HFF-Myc (cell line): ENCODE data around the gene GUSB.
A peak's percentile ranks its signal among the peaks of the same experiment; 100 is the strongest.

Experiments used
- DNase-seq: peaks from one replicate; pipeline ENCODE4 v3.0.0-alpha.2; 2011; ENCODE audit warnings: low read depth; ENCODE audit errors: extremely low read depth
- H3K4me3 ChIP-seq: replicated peaks from 2 replicates; pipeline ENCODE4 v1.5.1; 2011; ENCODE audit warnings: low read depth, mild to moderate bottlenecking, control low read depth, low read length
- TF ChIP-seq, protein P1 (sequence below): IDR thresholded peaks from 2 replicates; pipeline ENCODE4 v1.5.1; 2012; ENCODE audit warnings: mild to moderate bottlenecking, low read depth, low read length, control low read depth; ENCODE audit errors: missing control alignments

GUSB gene

DNA sequence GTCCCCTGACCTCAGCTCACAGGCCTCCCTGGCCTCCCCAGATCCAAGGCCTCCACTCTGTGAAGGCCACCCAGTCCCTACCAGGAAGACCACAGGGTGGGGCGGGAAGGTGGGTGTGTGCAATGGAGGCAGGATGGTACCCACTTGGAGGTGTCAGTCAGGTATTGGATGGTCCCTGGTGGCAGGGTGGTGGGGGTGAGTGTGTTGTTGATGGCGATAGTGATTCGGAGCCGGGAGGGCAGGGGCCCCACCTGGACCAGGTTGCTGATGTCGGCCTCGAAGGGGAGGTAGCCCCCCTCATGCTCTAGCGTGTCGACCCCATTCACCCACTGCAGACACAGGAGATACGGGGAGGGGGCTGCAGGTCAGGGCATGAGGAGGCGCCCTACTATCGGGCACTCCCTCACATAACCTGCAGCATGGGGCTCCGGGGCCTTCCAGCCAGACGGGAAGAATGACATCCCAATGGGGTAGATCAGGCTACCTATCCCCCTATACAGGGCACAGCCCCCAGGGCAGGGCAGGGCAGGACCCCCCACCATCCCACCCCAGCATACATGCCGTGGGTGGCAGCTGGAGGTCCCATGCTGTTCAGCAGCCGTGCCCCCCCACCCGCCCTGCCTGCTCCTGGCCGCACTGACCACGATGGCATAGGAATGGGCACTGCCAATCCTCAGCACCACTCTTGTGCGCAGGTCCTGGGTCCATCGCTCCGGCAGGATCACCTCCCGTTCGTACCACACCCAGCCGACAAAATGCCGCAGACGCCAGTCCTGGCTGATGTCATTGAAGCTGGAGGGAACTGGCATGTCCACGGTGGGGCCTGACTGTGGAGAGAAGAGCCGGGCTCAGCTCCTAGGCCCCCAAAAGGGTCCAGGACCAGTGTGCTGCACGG is 2.2 kb downstream of the GUSB start:
- TF ChIP-seq, protein P1, sequence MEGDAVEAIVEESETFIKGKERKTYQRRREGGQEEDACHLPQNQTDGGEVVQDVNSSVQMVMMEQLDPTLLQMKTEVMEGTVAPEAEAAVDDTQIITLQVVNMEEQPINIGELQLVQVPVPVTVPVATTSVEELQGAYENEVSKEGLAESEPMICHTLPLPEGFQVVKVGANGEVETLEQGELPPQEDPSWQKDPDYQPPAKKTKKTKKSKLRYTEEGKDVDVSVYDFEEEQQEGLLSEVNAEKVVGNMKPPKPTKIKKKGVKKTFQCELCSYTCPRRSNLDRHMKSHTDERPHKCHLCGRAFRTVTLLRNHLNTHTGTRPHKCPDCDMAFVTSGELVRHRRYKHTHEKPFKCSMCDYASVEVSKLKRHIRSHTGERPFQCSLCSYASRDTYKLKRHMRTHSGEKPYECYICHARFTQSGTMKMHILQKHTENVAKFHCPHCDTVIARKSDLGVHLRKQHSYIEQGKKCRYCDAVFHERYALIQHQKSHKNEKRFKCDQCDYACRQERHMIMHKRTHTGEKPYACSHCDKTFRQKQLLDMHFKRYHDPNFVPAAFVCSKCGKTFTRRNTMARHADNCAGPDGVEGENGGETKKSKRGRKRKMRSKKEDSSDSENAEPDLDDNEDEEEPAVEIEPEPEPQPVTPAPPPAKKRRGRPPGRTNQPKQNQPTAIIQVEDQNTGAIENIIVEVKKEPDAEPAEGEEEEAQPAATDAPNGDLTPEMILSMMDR, result no peak
- H3K4me3 ChIP-seq, result 0 out of 2 replicates have a peak overlapping the region, but pooled peaks have one; percentile 77
- no peak for DNase-seq

DNA sequence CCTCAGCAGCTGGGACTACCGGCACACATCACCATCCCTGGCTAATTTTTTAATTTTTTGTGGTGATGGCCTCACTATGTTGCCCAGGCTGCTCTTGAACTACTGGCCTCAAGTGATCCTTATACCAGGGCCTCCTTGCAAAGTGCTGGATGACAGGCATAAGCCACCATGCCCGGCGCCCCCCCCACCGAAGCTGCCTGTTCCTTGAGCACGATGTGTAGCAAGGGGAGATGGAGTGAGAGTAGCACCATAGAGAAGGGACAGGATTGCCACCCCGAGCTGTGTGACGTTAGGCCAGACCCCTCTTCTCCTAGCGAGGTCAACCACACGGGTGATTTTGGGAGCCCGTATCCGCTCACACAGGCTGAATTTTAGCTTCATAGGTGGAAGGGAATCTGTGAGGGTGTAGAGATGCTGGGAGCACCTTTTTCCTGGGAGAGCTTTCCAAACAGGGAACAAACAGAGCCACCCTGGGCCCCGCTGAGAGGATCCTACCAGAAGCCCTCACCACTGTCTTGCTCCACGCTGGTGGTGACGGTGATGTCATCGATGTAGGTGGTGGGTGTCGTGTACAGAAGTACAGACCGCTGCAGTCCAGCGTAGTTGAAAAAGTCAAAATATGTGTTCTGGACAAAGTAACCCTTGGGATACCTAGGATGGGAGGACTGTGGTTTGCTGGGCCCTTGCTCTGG is 3.0 kb downstream of the GUSB start:
- TF ChIP-seq, protein P1, result no peak
- DNase-seq, result no peak
- no peak overlapping the region for H3K4me3 ChIP-seq

DNA sequence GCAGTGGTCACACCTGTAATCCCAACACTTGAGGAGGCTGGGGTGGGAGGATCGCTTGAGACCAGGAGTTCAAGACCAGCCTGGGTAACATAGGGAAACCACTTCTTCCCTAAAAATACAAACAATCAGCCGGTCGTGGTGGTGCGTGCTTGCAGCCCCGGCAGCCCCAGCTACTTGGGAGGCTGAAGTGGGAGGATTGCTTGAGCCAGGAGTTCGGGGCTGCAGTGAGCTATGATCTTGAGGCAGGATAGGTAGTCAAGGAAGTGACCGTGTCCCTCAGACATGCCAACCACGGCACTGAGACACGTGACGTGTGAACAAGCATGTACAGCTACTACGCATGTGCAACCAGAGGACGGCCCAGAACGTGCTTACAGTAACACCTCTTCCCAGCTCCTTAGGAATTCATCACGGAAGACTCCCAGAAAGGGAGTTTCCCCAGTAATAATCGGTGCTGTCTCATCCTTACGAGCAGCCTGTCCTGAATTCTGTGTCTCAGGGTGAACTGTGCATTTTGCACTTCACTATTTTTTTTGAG is 5.3 kb downstream of the GUSB start:
- no peak for DNase-seq
- TF ChIP-seq, protein P1, result no peak
- no peak overlapping the region for H3K4me3 ChIP-seq

DNA sequence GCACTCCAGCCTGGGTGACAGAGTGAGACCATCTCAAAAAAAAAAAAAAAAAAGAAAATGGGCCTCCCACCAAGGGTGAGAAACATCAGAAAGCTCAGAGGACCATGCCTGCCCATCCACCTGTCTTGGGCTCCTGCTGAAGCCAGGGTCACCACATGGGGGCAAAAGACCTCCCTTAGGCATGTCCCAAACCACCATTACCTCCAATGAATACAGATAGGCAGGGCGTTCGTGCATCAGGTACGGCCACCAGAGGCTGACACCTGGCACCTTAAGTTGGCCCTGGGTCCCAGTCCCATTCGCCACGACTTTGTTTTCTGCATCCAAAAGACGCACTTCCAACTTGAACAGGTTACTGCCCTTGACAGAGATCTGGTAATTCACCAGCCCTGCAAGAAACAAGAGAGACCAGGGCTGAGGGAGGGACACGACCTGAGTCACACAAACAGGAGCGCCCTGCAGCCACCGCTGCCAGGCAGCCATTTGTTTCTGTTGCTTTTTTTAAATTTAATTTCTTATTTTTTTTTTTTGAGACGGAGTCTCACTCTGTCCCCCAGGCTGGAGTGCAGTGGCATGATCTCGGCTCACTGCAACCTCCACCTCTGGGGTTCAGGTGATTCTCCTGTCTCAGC is 6.1 kb downstream of the GUSB start:
- no peak for DNase-seq
- TF ChIP-seq, protein P1, result no peak
- no peak overlapping the region for H3K4me3 ChIP-seq

DNA sequence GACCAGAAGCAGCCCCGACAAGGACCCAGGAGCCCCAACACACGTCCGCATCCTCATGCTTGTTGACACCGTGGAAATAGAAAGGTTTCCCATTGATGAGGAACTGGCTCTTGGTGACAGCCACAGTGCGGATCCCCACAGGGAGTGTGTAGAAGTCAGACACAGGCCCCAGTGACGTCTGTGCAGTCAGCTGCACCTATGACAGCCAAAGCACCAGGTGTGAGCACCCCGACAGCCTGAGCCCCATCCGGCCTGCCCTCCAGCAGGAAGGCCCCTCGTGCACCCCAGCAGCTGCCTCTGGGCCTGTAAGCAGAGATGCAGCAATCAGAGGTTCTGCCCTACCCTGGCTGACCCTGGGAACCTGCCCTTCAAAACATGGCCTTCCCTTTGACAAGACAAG is 7.1 kb downstream of the GUSB start:
- no peak overlapping the region for H3K4me3 ChIP-seq
- TF ChIP-seq, protein P1, result no peak
- DNase-seq, result no peak

DNA sequence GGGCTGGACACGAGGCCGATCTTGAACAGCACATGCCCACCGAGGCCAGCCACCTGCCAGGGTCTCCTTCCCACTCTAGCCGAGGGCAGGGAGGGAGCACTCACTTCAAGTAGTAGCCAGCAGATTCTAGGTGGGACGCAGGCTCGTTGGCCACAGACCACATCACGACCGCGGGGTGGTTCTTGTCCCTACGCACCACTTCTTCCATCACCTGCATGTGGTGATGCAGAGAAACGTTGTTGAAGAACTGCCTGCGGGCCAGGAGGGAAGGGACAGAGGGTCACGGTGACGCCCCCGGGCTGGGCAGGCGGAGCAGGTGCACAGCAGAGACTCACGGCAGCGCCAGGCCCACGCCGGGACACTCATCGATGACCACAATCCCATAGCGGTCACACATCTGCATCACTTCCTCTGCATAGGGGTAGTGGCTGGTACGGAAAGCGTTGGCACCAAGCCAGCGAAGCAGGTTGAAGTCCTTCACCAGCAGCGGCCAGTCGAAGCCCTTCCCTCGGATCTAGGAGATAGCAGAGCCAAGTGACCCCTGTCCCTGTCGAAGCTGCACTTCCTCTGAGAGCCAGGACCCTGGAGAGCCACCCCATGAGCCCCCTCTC is 7.7 kb downstream of the GUSB start:
- DNase-seq, result no peak
- H3K4me3 ChIP-seq, result no peak overlapping the region
- TF ChIP-seq, protein P1, result no peak
